ENCODE data around the gene CATSPERD. TPM values are rescaled to one million over a fixed set of nuclear protein-coding genes. Genes with fewer than 3 reads are reported as not detected.

The CATSPERD gene
- total and polyA plus RNA-seq, 9 of the 15 experiments (the other 6 are each of a cell fraction or from before 2014, with no cell fraction given), result not detected

DNA sequence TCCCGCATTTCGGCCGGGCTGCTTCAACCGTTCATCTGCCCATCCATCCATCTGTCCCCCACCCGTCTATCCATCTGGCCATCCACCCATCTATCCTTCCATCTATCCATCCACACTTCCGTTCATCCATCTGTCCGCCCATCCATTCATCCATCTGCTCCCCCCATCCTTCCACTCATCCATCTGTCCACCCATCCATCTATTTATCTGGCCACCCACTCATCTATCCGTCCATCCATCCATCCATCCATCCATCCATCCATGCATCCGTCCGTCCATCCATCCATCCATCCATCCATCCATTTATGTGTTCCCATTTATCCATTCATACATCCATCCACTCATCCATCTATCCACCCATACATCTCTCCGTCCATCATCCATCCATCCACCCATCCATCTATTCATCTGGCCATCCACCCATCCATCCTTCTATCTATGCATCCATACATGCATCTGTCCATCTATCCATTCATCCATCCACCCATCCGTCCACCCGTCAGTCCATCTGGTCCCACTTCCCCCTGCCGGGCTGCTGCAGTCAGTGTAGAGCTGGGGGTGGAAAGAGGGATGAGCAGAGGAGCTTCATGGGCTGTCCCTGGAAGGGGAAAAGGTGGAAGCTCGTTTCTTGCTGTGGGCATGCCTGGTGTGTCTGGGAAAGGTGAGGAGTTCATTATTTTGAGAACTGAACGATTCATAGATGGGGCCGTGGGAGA lies 38.9 kb upstream of the CATSPERD start (continued):
- TF ChIP-seq PRDM10 (IDR thresholded peaks at IDR 0.05; ENCODE audit: partially characterized antibody), result no peak
- no peak for TF ChIP-seq MAX (CRISPR knock-in tag; IDR thresholded peaks at IDR 0.05)
- TF ChIP-seq FOXK2 (conservative IDR thresholded peaks at IDR 0.05 in 1 of 2, IDR thresholded peaks at IDR 0.05 in 1 of 2; ENCODE audit: low read depth in 2 of 2), result no peak
- peak; percentile 26; the same call in 1 of the 2 replicates for TF ChIP-seq ARID1B (IDR thresholded peaks at IDR 0.05)
- TF ChIP-seq, protein P1, sequence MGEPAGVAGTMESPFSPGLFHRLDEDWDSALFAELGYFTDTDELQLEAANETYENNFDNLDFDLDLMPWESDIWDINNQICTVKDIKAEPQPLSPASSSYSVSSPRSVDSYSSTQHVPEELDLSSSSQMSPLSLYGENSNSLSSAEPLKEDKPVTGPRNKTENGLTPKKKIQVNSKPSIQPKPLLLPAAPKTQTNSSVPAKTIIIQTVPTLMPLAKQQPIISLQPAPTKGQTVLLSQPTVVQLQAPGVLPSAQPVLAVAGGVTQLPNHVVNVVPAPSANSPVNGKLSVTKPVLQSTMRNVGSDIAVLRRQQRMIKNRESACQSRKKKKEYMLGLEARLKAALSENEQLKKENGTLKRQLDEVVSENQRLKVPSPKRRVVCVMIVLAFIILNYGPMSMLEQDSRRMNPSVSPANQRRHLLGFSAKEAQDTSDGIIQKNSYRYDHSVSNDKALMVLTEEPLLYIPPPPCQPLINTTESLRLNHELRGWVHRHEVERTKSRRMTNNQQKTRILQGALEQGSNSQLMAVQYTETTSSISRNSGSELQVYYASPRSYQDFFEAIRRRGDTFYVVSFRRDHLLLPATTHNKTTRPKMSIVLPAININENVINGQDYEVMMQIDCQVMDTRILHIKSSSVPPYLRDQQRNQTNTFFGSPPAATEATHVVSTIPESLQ (CRISPR knock-in tag; IDR thresholded peaks at IDR 0.05), result no peak
- TF ChIP-seq RCOR1 (IDR thresholded peaks at IDR 0.05; ENCODE audit: borderline replicate concordance in 1 of 2, low read depth in 2 of 2, low read length in 2 of 2), result no peak
- TF ChIP-seq E2F4 (CRISPR knock-in tag; IDR thresholded peaks at IDR 0.05; ENCODE audit: low read depth), result no peak
- no peak for TF ChIP-seq FOXP1 (CRISPR knock-in tag; IDR thresholded peaks at IDR 0.05)
- no peak for TF ChIP-seq JUND (IDR thresholded peaks at IDR 0.05; ENCODE audit: borderline replicate concordance, low read depth, low read length)
- no peak for TF ChIP-seq JUND (tag; IDR thresholded peaks at IDR 0.05; ENCODE audit: borderline replicate concordance, low read depth, low read length)
- no peak for TF ChIP-seq NCOA4 (IDR thresholded peaks at IDR 0.05; ENCODE audit: partially characterized antibody)
- TF ChIP-seq PCBP2 (IDR thresholded peaks at IDR 0.05; ENCODE audit: low read depth, low read length, poor library complexity, severe bottlenecking), result no peak
- no peak for TF ChIP-seq ZNF41 (CRISPR knock-in tag; conservative IDR thresholded peaks at IDR 0.05)
- no peak for TF ChIP-seq CCNT2 (IDR thresholded peaks at IDR 0.05; ENCODE audit: borderline replicate concordance, extremely low read depth, insufficient read length, low read depth, low read length)
- no peak for TF ChIP-seq XRCC4 (IDR thresholded peaks at IDR 0.05; ENCODE audit: extremely low read depth, insufficient read depth, insufficient read length)

Measured in K562 (cell line).